HG03354 (cell line): ENCODE measurements around the gene CSRP2.

Experiments used
- ATAC-seq: cut with Tn5 transposase; IDR thresholded peaks from one replicate; pipeline ENCODE4 v1.9.1; 2021; ENCODE audit warnings: mild to moderate bottlenecking; ENCODE audit not compliant: unreplicated experiment, poor library complexity, severe bottlenecking

The CSRP2 gene

DNA sequence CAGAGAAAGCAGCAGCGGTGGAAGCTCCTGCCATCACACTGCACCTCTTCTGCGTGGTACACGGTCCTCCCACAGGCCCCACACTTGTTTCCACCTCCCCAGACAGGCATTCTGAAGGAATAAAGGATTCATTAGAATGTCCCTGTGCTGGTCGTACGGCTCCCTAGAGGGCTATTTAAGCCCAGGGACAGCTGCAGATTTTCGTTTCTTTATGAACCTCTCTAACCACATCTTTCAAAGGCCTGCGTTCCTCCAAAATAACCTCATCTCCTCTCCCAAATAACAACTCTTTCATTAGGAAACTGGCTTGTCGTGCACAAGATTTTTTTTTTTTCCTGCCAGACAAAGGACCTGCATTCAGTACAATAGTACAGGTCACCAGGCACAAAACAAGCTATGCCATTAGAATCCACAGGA is 12.7 kb downstream of the CSRP2 start:
- ATAC-seq, result no peak

- ATAC-seq, result peak; percentile 86
Measured at GRCh38 chr12:76864791-76865400, 13.9 kb downstream of the CSRP2 start.

DNA sequence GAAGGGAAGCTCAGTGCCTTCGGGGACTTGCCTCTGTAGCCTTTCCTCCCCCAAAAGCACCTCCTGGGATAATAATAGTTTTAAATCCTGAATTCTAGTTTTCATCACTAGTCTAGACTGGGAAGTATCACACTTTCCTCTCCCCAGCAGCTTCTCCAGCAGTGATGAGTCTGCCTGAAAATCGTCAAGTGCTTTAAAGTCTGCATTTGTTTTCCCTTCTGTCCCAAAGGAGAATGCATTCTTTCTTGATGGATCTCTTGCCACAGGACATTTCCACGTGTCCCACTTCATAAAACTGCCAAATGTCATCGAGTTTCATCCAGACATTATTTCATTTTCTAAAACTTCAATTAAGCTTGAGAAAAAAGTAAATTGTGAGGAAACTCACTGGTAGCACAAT is 15.0 kb downstream of the CSRP2 start:
- no peak for ATAC-seq

GRCh38 chr12:76863005-76863670 is 15.7 kb downstream of the CSRP2 start:
- ATAC-seq, result no peak

DNA sequence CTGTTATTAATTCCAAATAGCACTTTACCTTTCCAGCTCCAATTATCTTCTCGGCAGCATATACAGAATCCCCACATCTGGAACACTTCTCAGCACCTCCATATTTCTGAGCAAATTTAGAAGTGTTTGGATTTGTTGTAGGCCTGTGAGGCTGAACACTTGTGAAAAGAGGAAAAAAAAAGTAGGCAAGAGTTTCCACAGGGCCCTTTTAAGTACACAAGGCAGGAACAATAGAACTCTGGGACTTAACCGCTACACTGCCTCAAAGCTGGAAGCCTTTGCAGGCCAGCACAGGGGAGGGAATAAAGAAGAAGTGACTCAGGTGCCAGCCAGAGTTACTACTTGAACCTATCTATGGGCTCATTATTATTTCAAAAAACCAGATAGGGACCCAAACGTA is 18.6 kb downstream of the CSRP2 start:
- ATAC-seq, result no peak

DNA sequence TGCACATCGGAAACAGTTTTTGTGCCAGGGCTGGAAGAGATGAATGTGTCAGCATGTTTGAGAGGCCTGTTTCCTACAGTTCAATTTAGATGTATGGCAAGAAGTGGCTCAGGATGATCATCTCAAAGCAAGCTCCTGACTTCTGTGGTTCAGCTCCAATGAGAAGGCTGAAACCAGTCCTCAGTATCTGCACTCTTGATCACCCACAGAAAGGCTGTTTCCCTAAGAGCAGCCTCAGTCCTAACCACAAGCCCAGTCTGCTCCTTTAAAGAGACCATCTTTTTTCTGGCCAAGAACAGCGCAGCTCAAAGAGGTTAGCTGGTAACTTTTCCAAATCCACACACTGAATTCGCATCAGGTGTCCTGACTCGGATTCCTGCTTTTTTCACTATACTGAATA is 19.2 kb downstream of the CSRP2 start:
- ATAC-seq, result no peak

DNA sequence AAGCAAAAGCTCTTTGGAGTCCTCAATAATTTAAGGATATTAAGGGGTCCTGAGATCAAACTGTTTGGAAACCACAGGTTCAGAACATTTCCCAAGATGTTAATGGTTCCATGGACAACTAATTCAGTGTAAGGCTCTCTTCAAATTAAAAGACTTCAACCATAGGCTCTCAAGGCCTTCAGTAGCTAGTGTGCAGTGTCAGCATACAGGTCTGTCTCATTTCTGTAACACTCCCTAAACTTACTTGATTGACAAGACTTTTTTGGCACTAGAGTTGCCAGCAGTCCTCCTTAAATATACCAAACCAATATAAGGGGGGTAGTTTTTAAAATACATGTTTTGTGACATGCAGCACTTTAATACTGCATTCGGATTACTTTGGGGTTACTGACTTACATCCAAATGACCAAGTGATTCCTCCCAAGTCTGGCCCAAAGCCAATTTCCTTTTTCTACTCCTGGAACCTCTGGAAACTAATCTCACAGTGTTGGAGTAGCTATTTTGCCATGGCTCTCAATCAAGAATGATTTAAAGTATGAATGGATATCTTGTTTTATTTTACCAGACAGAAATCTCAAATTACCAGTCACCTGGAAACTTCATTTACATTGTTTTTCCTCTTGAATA is 22.7 kb downstream of the CSRP2 start:
- ATAC-seq, result no peak

GRCh38 chr12:76855271-76855670 is 23.5 kb downstream of the CSRP2 start:
- ATAC-seq, result no peak

DNA sequence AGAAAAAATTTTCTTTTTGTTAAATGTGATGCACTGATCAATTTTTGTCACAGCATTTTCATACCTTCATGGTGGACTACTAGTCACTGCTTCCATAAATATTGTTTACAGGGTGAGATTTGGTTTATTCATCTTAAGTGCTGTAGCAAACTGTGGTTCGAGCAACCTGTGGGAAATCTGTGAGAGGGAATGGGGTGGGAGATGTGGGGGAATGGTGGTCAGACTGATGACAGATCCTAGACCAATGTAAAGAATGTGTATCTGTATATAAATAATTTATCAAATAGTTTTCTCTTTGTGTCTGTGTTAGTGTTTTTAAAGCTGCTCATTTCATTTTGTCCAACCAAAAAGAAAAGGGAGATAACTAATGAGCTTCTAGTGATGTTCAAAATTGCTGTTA is 26.7 kb downstream of the CSRP2 start:
- no peak for ATAC-seq

DNA sequence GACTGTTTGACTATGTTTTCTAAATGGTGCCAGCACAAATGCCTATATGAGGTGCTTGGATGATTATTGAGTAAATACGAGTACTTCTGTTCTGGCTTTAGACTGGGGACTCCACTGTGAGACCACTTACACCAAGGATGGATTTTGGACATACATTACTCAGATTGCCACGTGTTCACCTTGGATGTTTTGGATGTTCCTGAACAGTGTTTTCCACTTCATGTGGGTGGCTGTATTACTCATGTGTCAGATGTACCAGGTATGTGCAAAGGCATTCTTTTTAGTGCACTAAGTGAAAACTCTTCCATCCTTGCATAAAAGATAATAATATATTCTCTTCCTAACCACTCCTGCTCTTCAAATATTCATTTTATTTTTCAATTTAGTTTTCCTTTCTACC is 30.7 kb downstream of the CSRP2 start:
- no peak for ATAC-seq

DNA sequence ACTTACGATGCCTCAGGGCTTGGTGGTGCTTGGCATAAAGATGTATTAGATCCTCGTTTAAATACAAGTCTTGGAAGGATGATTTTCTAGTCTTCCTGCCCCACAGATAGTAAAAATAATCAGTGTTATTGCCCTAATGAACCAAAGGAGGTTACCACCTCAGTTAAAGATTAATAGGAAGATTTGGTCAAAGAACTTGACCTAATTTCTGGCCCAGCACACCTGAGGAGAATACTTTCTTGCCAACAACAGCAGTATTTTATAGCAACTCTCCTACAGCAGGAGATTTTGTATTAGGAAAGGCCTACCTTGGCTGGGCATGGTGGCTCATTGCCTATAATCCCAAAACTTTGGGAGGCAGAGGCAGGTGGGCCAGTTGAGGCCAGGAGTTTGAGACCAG is 31.6 kb downstream of the CSRP2 start:
- no peak for ATAC-seq

- no peak for ATAC-seq
Measured at GRCh38 chr12:76836633-76837032, 42.2 kb downstream of the CSRP2 start.

- no peak for ATAC-seq
Measured at GRCh38 chr12:76830436-76830835, 48.4 kb downstream of the CSRP2 start.

- ATAC-seq, result no peak
Measured at GRCh38 chr12:76820888-76821482, 57.8 kb downstream of the CSRP2 start.

- no peak for ATAC-seq
Measured at GRCh38 chr12:76813972-76814371, 64.8 kb downstream of the CSRP2 start.

DNA sequence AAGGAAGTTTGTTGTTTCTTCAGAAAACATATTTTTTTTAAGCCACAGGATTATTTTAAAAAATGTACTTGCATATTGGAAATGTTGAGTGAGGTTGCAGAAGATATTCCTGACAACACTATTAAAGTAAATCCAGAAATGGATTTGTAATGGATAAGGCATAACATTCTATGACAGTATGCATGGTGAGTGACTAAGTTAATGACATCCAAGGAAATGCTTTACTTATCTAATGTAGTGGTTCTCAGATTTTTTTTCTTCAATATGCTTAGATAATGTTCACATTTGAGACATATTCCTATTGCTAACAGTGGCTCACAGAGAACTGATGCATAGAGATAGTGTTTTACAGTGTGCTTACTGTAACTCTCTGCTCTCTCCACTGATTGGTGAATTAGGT is 65.6 kb downstream of the CSRP2 start:
- no peak for ATAC-seq

- no peak for ATAC-seq
Measured at GRCh38 chr12:76811976-76812375, 66.8 kb downstream of the CSRP2 start.

- ATAC-seq, result no peak
Measured at GRCh38 chr12:76810671-76811419, 68.0 kb downstream of the CSRP2 start.
